ENCODE results near the gene CUTC.

The CUTC gene

GRCh38 chr10:99700649-99701048, 31.4 kb upstream of the CUTC start:
- no peak overlapping the region for H3K27ac ChIP-seq
- no peak for TF ChIP-seq CTCF (conservative IDR thresholded peaks at IDR 0.05)

GRCh38 chr10:99708428-99709012, 23.5 kb upstream of the CUTC start:
- TF ChIP-seq CTCF (conservative IDR thresholded peaks at IDR 0.05): no peak
- H3K27ac ChIP-seq: no peak overlapping the region

GRCh38 chr10:99709480-99710229, 22.4 kb upstream of the CUTC start:
- H3K27ac ChIP-seq: no peak overlapping the region
- TF ChIP-seq CTCF (conservative IDR thresholded peaks at IDR 0.05): no peak

GRCh38 chr10:99711129-99711719, 20.8 kb upstream of the CUTC start:
- TF ChIP-seq CTCF (conservative IDR thresholded peaks at IDR 0.05): peak; percentile 78
- H3K27ac ChIP-seq: no peak overlapping the region

- H3K27ac ChIP-seq: no peak overlapping the region
- no peak for TF ChIP-seq CTCF (conservative IDR thresholded peaks at IDR 0.05)
Observed at GRCh38 chr10:99714446-99714845, 17.6 kb upstream of the CUTC start.

GRCh38 chr10:99720387-99720786, 11.6 kb upstream of the CUTC start:
- no peak overlapping the region for H3K27ac ChIP-seq
- TF ChIP-seq CTCF (conservative IDR thresholded peaks at IDR 0.05): no peak

- no peak overlapping the region for H3K27ac ChIP-seq
Observed at GRCh38 chr10:99730026-99730425, 2.0 kb upstream of the CUTC start.

More at GRCh38 chr10:99730026-99730425, 2.0 kb upstream of the CUTC start:
- no peak for TF ChIP-seq CTCF (conservative IDR thresholded peaks at IDR 0.05)

Measured in VCaP (cell line).